Stomach (tissue), 9 donors: ENCODE data around the gene GPRC5B. TPM values are rescaled to one million over a fixed set of nuclear protein-coding genes. Genes with fewer than 3 reads are reported as not detected.

Source experiments
- DNase-seq, 2 donors: peaks; one replicate each; pipeline versions ENCODE4 v3.0.0 to v3.0.0-alpha.2; 2013 to 2019
- H3K27ac ChIP-seq, 5 donors: fragments of 200-600 bp in 4 of 5; sonication (generic) in 4 of 5; one replicate each; pipeline ENCODE4 v1.5.1; 2013 to 2019; ENCODE audit warnings: mild to moderate bottlenecking in 1 of 5, moderate library complexity in 1 of 5
- H3K27me3 ChIP-seq, 3 donors: fragments of 200-600 bp; sonication (generic); one replicate each; pipeline ENCODE4 v1.5.1; 2017 to 2019; ENCODE audit warnings: mixed run types in 1 of 3
- H3K36me3 ChIP-seq, 4 donors: fragments of 200-600 bp; sonication (generic); 1 replicate in 3 of 4; 2 replicates in 1 of 4; pipeline ENCODE4 v1.5.1; 2016 to 2019
- H3K4me1 ChIP-seq, 4 donors: fragments of 200-600 bp; sonication (generic); one replicate each; pipeline ENCODE4 v1.5.1; 2016 to 2019
- H3K4me3 ChIP-seq, 4 donors: fragments of 200-600 bp; sonication (generic) in 3 of 4; one replicate each; pipeline ENCODE4 v1.5.1; 2016 to 2019; ENCODE audit warnings: mild to moderate bottlenecking in 1 of 4
- H3K9me3 ChIP-seq, 4 donors: fragments of 200-600 bp; sonication (generic); one replicate each; pipeline ENCODE4 v1.5.1; 2016 to 2019
- CTCF ChIP-seq, 7 experiments: fragments of 450-650 bp in 4 of 7; fragments of 200-600 bp in 3 of 7; sonication (generic) in 3 of 7; IDR thresholded peaks; one replicate each; pipeline ENCODE4 v1.5.1; 2016 to 2019; ENCODE audit warnings: antibody characterized with exemption in 7 of 7, control low read depth in 2 of 7, mild to moderate bottlenecking in 1 of 7
- EP300 ChIP-seq: sonication (generic); formaldehyde crosslinking; IDR thresholded peaks from one replicate; pipeline ENCODE4 v1.6.1; 2017; ENCODE audit warnings: antibody characterized with exemption
- POLR2A ChIP-seq, 4 donors: fragments of 450-650 bp; IDR thresholded peaks; one replicate each; pipeline ENCODE4 v1.6.1; 2016; ENCODE audit warnings: antibody characterized with exemption in 4 of 4, control low read depth in 2 of 4, mild to moderate bottlenecking in 1 of 4, moderate library complexity in 1 of 4
- POLR2AphosphoS5 ChIP-seq, 3 donors: sonication (generic); formaldehyde crosslinking; IDR thresholded peaks; one replicate each; pipeline ENCODE4 v1.6.1; 2016; ENCODE audit warnings: antibody characterized with exemption in 3 of 3
- WGBS, 5 donors: extraction: QIAGEN DNeasy Blood & Tissue Kit in 3 of 5; methylation state at CpG; one replicate each; pipeline versions ENCODE4 v1.1.5 to v1.1.7; 2013 to 2018; 5-methylcytosine and 5-hydroxymethylcytosine counted together
- intact Hi-C: fragments of 100-400 bp; cut with DNase I; formaldehyde crosslinking; loops from one replicate; pipeline ENCODE4 v1.15.1; 2023; ENCODE audit warnings: low total_unique reads
- polyA plus RNA-seq, 3 donors: library from polyadenylated mRNA; stranded (reverse); fragments of 200-250 nt; gene quantifications; one replicate each; pipeline ENCODE4 v1.2.3, GENCODE V29; 2013
- total RNA-seq, 5 donors: library from RNA; depleted of rRNA; stranded (reverse); fragments of >200 nt; gene quantifications; one replicate each; pipeline versions ENCODE4 v1.1.0 to v1.2.3, GENCODE V29; 2014 to 2016
- donor health status: healthy with polysubstance abuse.
- donor health status: Bipolar disorder and iron deficiency.
- donor health status: healthy.

GPRC5B gene
- total and polyA plus RNA-seq, 8 donors: 6.1 to 77.2 (median 24.6) TPM

GRCh38 chr16:19885451-19886072 lies 914 bp upstream of the GPRC5B start:
- Histone ChIP-seq H3K4me1 (peaks cover 12 to 50% (median 39%) of the 10 kb centered on the region in 4 donors), H3K27ac (peak overlapping the region; percentile 1 to 88 (median 78)), H3K9me3 (no peaks in the 10 kb centered on the region), H3K36me3 (peaks cover 0 to 4% (median under 1%) of the 10 kb centered on the region in 4 donors), H3K27me3 (peaks cover 0 to 36% (median 5%) of the 10 kb centered on the region in 3 donors), H3K4me3 (peak overlapping the region; percentile 67 to 80 (median 70))
- intact Hi-C loops: loop anchor here (5.0 to 10.0 kb wide), 2 partner anchors 171 to 283 kb away; partner anchors contain the start of genes IQCK and KNOP1
- WGBS, 5 donors: 18 to 27% (median 20%) methylated on average over 27 to 41 of the region's 41 CpGs
- TF ChIP-seq EP300 (no peak), POLR2A (IDR thresholded peaks at IDR 0.05) (no peak), POLR2AphosphoS5 (IDR thresholded peaks at IDR 0.05) (no peak), CTCF (IDR thresholded peaks at IDR 0.05) (no peak)
- peak in 1 of 2 donors; percentile 68 for DNase-seq

GRCh38 chr16:19883966-19884485 lies 622 bp downstream of the GPRC5B start:
- WGBS, 5 donors: 0 to 4% (median 1%) methylated on average over 8 to 24 of the region's 24 CpGs
- H3K9me3 ChIP-seq: no peaks in the 10 kb centered on the region
- intact Hi-C loops: loop anchor here (10.0 kb wide), 1 partner anchor 169 kb away; the partner anchor contains the start of genes IQCK and KNOP1
- peaks cover 0 to 36% (median 5%) of the 10 kb centered on the region in 3 donors for H3K27me3 ChIP-seq
- H3K4me3 ChIP-seq: peak overlapping the region; percentile 67 to 80 (median 70)
- H3K27ac ChIP-seq: peak overlapping the region; percentile 78 to 88 (median 87)
- H3K36me3 ChIP-seq: peaks cover 0 to 9% (median 3%) of the 10 kb centered on the region in 4 donors
- peaks cover 12 to 62% (median 41%) of the 10 kb centered on the region in 4 donors for H3K4me1 ChIP-seq
- DNase-seq: peak; percentile 32 to 67
- no peak for TF ChIP-seq POLR2A (IDR thresholded peaks at IDR 0.05)
- no peak for TF ChIP-seq POLR2AphosphoS5 (IDR thresholded peaks at IDR 0.05)
- TF ChIP-seq EP300: no peak
- no peak for TF ChIP-seq CTCF (IDR thresholded peaks at IDR 0.05)

GRCh38 chr16:19883296-19883965 lies 1.2 kb downstream of the GPRC5B start:
- peaks cover 0 to 36% (median 5%) of the 10 kb centered on the region in 3 donors for H3K27me3 ChIP-seq
- intact Hi-C loops: loop anchor here (10.0 kb wide), 1 partner anchor 169 kb away; the partner anchor contains the start of genes IQCK and KNOP1
- DNase-seq: peak; percentile 48 to 79
- no peaks in the 10 kb centered on the region for H3K9me3 ChIP-seq
- H3K36me3 ChIP-seq: peaks cover 0 to 15% (median 4%) of the 10 kb centered on the region in 4 donors
- TF ChIP-seq EP300 (no peak), CTCF (IDR thresholded peaks at IDR 0.05) (no peak), POLR2AphosphoS5 (IDR thresholded peaks at IDR 0.05) (peak in 1 of 3 donors; percentile 20)
- peak overlapping the region; percentile 67 to 80 (median 70) for H3K4me3 ChIP-seq
- 2 to 7% (median 3%) methylated on average over 5 to 35 of the region's 35 CpGs for WGBS, 5 donors
- H3K4me1 ChIP-seq: peaks cover 18 to 68% (median 41%) of the 10 kb centered on the region in 4 donors
- peak overlapping the region; percentile 78 to 88 (median 87) for H3K27ac ChIP-seq

GRCh38 chr16:19882646-19883045 lies 2.0 kb downstream of the GPRC5B start:
- peaks cover 0 to 36% (median 5%) of the 10 kb centered on the region in 3 donors for H3K27me3 ChIP-seq
- 27 to 48% (median 33%) methylated on average over 3 of the region's 3 CpGs for WGBS, 5 donors
- peaks cover 0 to 17% (median 5%) of the 10 kb centered on the region in 4 donors for H3K36me3 ChIP-seq
- H3K4me3 ChIP-seq: peak overlapping the region; percentile 67 to 80 (median 70)
- TF ChIP-seq CTCF (IDR thresholded peaks at IDR 0.05) (no peak), POLR2A (IDR thresholded peaks at IDR 0.05) (no peak), POLR2AphosphoS5 (IDR thresholded peaks at IDR 0.05) (no peak), EP300 (no peak)
- no peaks in the 10 kb centered on the region for H3K9me3 ChIP-seq
- intact Hi-C loops: loop anchor here (10.0 kb wide), 1 partner anchor 168 kb away; the partner anchor contains the start of genes IQCK and KNOP1
- DNase-seq: peak in 1 of 2 donors; percentile 30
- peaks cover 18 to 71% (median 41%) of the 10 kb centered on the region in 4 donors for H3K4me1 ChIP-seq
- peak overlapping the region; percentile 78 to 88 (median 87) for H3K27ac ChIP-seq
